Endodermal cell (in vitro differentiated cells): ENCODE data around the gene DEDD. TPM values are rescaled to one million over a fixed set of nuclear protein-coding genes. Genes with fewer than 3 reads are reported as not detected.
A peak's percentile ranks its signal among the peaks of the same experiment; 100 is the strongest.

Experiments
- DNase-seq: peaks from one replicate; pipeline ENCODE4 v3.0.0-alpha.2; 2017
- H3K27ac ChIP-seq: 2 replicates; pipeline ENCODE4 v1.5.1; 2013; ENCODE audit warnings: mild to moderate bottlenecking, low read depth, low read length, moderate library complexity
- H3K27me3 ChIP-seq: 2 replicates; pipeline ENCODE4 v1.6.1; 2013; ENCODE audit warnings: mild to moderate bottlenecking, low read length, moderate library complexity; ENCODE audit not compliant: insufficient read depth, control insufficient read depth, poor library complexity, severe bottlenecking
- H3K36me3 ChIP-seq: 2 replicates; pipeline ENCODE4 v1.7.0; 2013; ENCODE audit warnings: mild to moderate bottlenecking, low read length, moderate library complexity; ENCODE audit not compliant: control insufficient read depth, insufficient read depth
- H3K4me1 ChIP-seq: one replicate; pipeline ENCODE4 v1.7.0; 2013; ENCODE audit warnings: low read length; ENCODE audit not compliant: control insufficient read depth, insufficient read depth
- H3K4me3 ChIP-seq: 2 replicates; pipeline ENCODE4 v1.5.1; 2013; ENCODE audit warnings: mild to moderate bottlenecking, low read length, moderate library complexity
- H3K9ac ChIP-seq: 2 replicates; pipeline ENCODE4 v1.6.1; 2013; ENCODE audit warnings: mild to moderate bottlenecking, low read length, moderate library complexity; ENCODE audit not compliant: poor library complexity, severe bottlenecking; ENCODE audit errors: extremely low read depth
- H3K9me3 ChIP-seq: 2 replicates; pipeline ENCODE4 v1.6.1; 2013; ENCODE audit warnings: mild to moderate bottlenecking, low read length, moderate library complexity; ENCODE audit not compliant: control insufficient read depth
- H3K27ac Mint-ChIP-seq: 2 replicates; pipeline ENCODE4 v1.8.0; 2020; ENCODE audit warnings: mixed read lengths
- H3K27me3 Mint-ChIP-seq: 2 replicates; pipeline ENCODE4 v1.8.0; 2021; ENCODE audit warnings: mild to moderate bottlenecking, mixed read lengths; ENCODE audit not compliant: insufficient read depth
- H3K36me3 Mint-ChIP-seq: 2 replicates; pipeline ENCODE4 v1.8.0; 2020; ENCODE audit warnings: low read depth, mixed read lengths
- H3K4me1 Mint-ChIP-seq: 2 replicates; pipeline ENCODE4 v1.8.0; 2020; ENCODE audit warnings: mixed read lengths
- H3K4me3 Mint-ChIP-seq: 2 replicates; pipeline ENCODE4 v1.8.0; 2020; ENCODE audit warnings: mild to moderate bottlenecking, moderate library complexity, mixed read lengths
- H3K9me3 Mint-ChIP-seq: 2 replicates; pipeline ENCODE4 v1.8.0; 2020; ENCODE audit warnings: mild to moderate bottlenecking, mixed read lengths
- WGBS, 2 experiments: methylation state at CpG; one replicate each; pipeline versions ENCODE4 v1.1.5 to v1.1.7; 2013; ENCODE audit warnings: missing lambda C conversion rate in 2 of 2, mixed read lengths in 1 of 2; ENCODE audit not compliant: insufficient coverage in 1 of 2, insufficient read length in 1 of 2; 5-methylcytosine and 5-hydroxymethylcytosine counted together
- total RNA-seq, 2 donors: library from RNA; stranded (reverse); fragmentation: NEBNext Ultra II Directional in 1 of 2; extraction: Animal tissue kit (Norgen Biotek cat#: 25700) in 1 of 2; gene quantifications; 2 replicates in 1 of 2; 3 replicates in 1 of 2; pipeline ENCODE4 v1.2.1, GENCODE V29; 2021
- TF ChIP-seq, protein P1 (sequence below): fragments of 200-600 bp; sonication (generic); conservative IDR thresholded peaks from 2 replicates; pipeline ENCODE4 v1.5.0; 2021; ENCODE audit warnings: antibody characterized with exemption, mild to moderate bottlenecking

Gene DEDD
- total RNA-seq, 2 donors from 2014 or later = 34.2 to 39.8 TPM

DNA sequence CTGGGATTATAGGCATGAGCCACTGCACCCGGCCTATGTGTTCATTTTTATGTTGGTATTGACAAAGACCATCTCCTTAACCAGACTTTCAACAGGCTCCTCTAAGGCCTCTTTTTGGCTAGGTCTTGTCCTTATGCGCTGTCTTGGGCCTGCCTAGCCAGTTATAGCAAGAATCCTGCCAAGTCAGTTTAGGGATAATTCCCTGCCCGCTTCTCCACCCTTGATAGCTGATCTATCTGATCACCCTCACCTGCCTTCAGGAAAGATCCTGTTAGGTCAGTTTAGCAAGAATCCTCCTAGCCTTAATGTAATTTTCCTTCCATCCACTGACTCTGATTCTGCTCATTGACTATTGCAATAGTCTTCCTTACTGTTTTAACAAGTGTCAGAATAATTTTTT is 47.2 kb upstream of the DEDD start:
- Mint-ChIP-seq H3K27me3 (no peaks in the 10 kb centered on the region), H3K9me3 (no peaks in the 10 kb centered on the region), H3K4me1 (peaks cover 14% of the 10 kb centered on the region), H3K36me3 (peaks cover 8% of the 10 kb centered on the region), H3K4me3 (no peak overlapping the region), H3K27ac (no peak overlapping the region)
- Histone ChIP-seq H3K27ac (no peak overlapping the region), H3K27me3 (no peaks in the 10 kb centered on the region), H3K4me3 (no peak overlapping the region), H3K9ac (no peak overlapping the region), H3K4me1 (peaks cover 4% of the 10 kb centered on the region), H3K9me3 (no peaks in the 10 kb centered on the region), H3K36me3 (peaks cover 8% of the 10 kb centered on the region)
- TF ChIP-seq, protein P1, sequence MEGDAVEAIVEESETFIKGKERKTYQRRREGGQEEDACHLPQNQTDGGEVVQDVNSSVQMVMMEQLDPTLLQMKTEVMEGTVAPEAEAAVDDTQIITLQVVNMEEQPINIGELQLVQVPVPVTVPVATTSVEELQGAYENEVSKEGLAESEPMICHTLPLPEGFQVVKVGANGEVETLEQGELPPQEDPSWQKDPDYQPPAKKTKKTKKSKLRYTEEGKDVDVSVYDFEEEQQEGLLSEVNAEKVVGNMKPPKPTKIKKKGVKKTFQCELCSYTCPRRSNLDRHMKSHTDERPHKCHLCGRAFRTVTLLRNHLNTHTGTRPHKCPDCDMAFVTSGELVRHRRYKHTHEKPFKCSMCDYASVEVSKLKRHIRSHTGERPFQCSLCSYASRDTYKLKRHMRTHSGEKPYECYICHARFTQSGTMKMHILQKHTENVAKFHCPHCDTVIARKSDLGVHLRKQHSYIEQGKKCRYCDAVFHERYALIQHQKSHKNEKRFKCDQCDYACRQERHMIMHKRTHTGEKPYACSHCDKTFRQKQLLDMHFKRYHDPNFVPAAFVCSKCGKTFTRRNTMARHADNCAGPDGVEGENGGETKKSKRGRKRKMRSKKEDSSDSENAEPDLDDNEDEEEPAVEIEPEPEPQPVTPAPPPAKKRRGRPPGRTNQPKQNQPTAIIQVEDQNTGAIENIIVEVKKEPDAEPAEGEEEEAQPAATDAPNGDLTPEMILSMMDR = no peak
- no peak for DNase-seq
- 89 to 98% methylated on average over 3 of the region's 3 CpGs for WGBS, 2 experiments

DNA sequence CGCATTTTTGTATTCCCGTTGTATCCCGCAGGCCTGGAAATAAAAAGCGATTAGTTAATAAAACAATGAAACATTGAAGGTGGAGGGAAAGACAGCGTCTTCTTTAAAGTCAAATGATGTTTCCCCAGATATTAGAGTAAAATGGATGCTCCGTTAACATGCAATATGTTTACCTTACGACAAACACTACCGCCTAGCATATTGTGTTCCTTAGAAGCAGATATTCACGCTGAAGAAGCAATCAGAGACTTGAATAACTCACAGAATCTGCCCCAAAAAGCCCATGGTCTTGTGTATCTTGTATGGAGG is 45.4 kb upstream of the DEDD start:
- Histone ChIP-seq H3K4me1 (peaks cover 4% of the 10 kb centered on the region), H3K9me3 (no peaks in the 10 kb centered on the region), H3K36me3 (peaks cover 22% of the 10 kb centered on the region), H3K9ac (no peak overlapping the region), H3K27me3 (no peaks in the 10 kb centered on the region), H3K27ac (no peak overlapping the region), H3K4me3 (peak overlapping the region; percentile 96)
- Mint-ChIP-seq H3K9me3 (no peaks in the 10 kb centered on the region), H3K36me3 (peaks cover 26% of the 10 kb centered on the region), H3K27ac (peak overlapping the region; percentile 100), H3K4me3 (peak overlapping the region; percentile 97), H3K4me1 (peaks cover 14% of the 10 kb centered on the region), H3K27me3 (no peaks in the 10 kb centered on the region)
- TF ChIP-seq, protein P1 = no peak
- no peak for DNase-seq
- WGBS, 2 experiments = 56 to 84% methylated on average over 9 of the region's 9 CpGs

DNA sequence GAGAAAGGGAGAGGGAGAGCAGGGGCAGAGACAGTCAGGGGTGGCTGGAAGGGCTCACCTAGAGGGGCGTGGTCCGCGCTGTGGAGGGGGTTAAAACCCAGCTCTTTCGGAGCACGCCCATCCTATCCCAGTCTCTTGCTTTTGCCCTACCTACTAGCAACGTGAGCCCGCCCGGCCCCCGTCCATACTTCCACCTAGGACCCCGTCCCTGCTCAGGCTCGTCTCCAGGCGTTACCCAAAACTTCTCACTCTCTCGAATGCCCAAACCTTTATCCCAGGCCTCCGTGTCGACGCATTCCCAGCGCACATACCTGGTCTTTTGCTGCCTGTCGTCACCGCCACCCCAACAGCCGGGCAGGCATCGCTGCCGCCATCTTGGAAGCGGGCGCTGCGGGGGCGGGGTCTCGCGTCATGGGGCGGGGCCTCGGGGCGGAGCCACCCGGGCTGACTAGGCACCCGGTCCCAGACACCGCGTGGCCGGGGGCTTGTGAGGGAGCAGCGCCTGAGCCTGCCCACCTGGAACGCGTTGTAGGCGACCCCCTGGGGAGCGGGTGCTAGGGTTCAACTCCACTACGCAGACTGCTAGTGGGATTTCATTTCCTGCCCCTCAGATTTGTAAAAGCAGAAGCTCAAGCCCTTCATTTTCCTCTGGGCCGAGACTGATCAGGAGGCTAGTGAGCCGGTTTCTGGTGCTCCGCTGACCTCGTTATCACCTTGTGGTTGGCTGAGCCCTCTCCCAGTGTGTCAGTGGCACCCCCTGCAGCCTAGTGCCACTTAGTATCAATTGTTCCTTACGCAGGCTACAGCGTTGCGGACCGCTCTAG is 44.9 kb upstream of the DEDD start, which contains the start of gene B4GALT3:
Gene B4GALT3, minus strand, starts transcription at position 396 of the 824 bp plus-strand sequence. CDS start 1,447 bp downstream, outside the sequence.
- H3K27me3 ChIP-seq = no peaks in the 10 kb centered on the region
- Mint-ChIP-seq H3K9me3 (no peaks in the 10 kb centered on the region), H3K4me3 (peak within 1 kb of the TSS; percentile 97), H3K27me3 (no peaks in the 10 kb centered on the region), H3K27ac (peak within 1 kb of the TSS; percentile 100), H3K4me1 (peaks cover 14% of the 10 kb centered on the region), H3K36me3 (peaks cover 30% of the 10 kb centered on the region)
- peak within 1 kb of the TSS; percentile 68 for H3K9ac ChIP-seq
- H3K36me3 ChIP-seq = peaks cover 28% of the 10 kb centered on the region
- peak; percentile 99 for DNase-seq
- no peak within 1 kb of the TSS for H3K27ac ChIP-seq
- H3K4me3 ChIP-seq = peak within 1 kb of the TSS; percentile 96
- TF ChIP-seq, protein P1 = peak; percentile 63
- peaks cover 4% of the 10 kb centered on the region for H3K4me1 ChIP-seq
- WGBS, 2 experiments = 2 to 9% methylated on average over 17 to 50 of the region's 50 CpGs
- H3K9me3 ChIP-seq = no peaks in the 10 kb centered on the region
